Psoas muscle (tissue), 8 donors: Measurements from ENCODE around the gene ACADVL. TPM values are rescaled to one million over a fixed set of nuclear protein-coding genes. Genes with fewer than 3 reads are reported as not detected.

Source experiments
- ATAC-seq, 4 donors: fragments of 200-7000 bp; cut with Tn5 transposase; one replicate each; pipeline ENCODE4 v1.9.1; 2020; ENCODE audit warnings: moderate library complexity in 3 of 4, mild to moderate bottlenecking in 2 of 4
- DNase-seq, 2 donors: peaks; one replicate each; pipeline ENCODE4 v3.0.0-alpha.2; 2020
- H3K27ac ChIP-seq: fragments of 200-600 bp; one replicate; pipeline ENCODE4 v1.8.0; 2022
- H3K27me3 ChIP-seq, 3 donors: fragments of 200-600 bp in 1 of 3; one replicate each; pipeline versions ENCODE4 v1.6.1 to v1.8.0; 2013 to 2022; ENCODE audit warnings: low read length in 2 of 3, mild to moderate bottlenecking in 2 of 3, moderate library complexity in 1 of 3; ENCODE audit not compliant: insufficient read depth in 3 of 3
- H3K36me3 ChIP-seq, 2 donors: fragments of 200-600 bp in 1 of 2; one replicate each; pipeline versions ENCODE4 v1.6.1 to v1.8.0; 2013 to 2022; ENCODE audit warnings: low read depth in 1 of 2, mild to moderate bottlenecking in 1 of 2, moderate library complexity in 1 of 2; ENCODE audit not compliant: insufficient read depth in 1 of 2
- H3K4me1 ChIP-seq: fragments of 200-600 bp; one replicate; pipeline ENCODE4 v1.8.0; 2022
- H3K4me3 ChIP-seq: fragments of 200-600 bp; one replicate; pipeline ENCODE4 v1.8.0; 2022; ENCODE audit warnings: mild to moderate bottlenecking
- H3K9me3 ChIP-seq: fragments of 200-600 bp; one replicate; pipeline ENCODE4 v1.8.0; 2022
- CTCF ChIP-seq: fragments of 200-600 bp; IDR thresholded peaks from one replicate; pipeline ENCODE4 v1.8.0; 2022; ENCODE audit warnings: antibody characterized with exemption
- WGBS, 3 donors: extraction: QIAGEN DNeasy Blood & Tissue Kit; methylation state at CpG; one replicate each; pipeline versions ENCODE4 v1.1.6 to v1.1.7; 2013; 5-methylcytosine and 5-hydroxymethylcytosine counted together
- intact Hi-C, 2 donors: fragments of 100-400 bp; cut with DNase I; formaldehyde crosslinking; loops; one replicate each; pipeline versions ENCODE4 v1.11.0 to v1.14.2; 2022
- polyA plus RNA-seq, 3 donors: library from polyadenylated mRNA; stranded (reverse); fragments of 200-250 nt; gene quantifications; one replicate each; pipeline ENCODE4 v1.2.3, GENCODE V29; 2013
- total RNA-seq, 4 donors: library from RNA; stranded (reverse); fragmentation: NEBNext Ultra II Directional in 2 of 4; extraction: Animal tissue kit (Norgen Biotek cat#: 25700) in 2 of 4; gene quantifications; one replicate each; pipeline versions ENCODE4 v1.2.1 to v1.2.4, GENCODE V29; 2021 to 2023
- donor health status: healthy with polysubstance abuse.
- donor health status: DM: no; HTN: no; CAD: no; lungs with moderate emphysema.
- donor health status: Bipolar disorder and iron deficiency.
- donor health status: healthy.
- donor health status: DM: yes; HTN: yes; CAD: no.
- donor health status: DM: no; HTN: no; CAD: no.
- donor health status: DM: no; HTN: no; CAD: no.
- donor health status: DM: yes; HTN: yes; CAD: no.

ACADVL gene
- total and polyA plus RNA-seq, 7 donors = 538 to 1,310 (median 1,030) TPM

GRCh38 chr17:7208754-7209460 lies 10.8 kb upstream of the ACADVL start:
- H3K4me3 ChIP-seq = no peak overlapping the region
- H3K9me3 ChIP-seq = no peaks in the 10 kb centered on the region
- 82 to 90% (median 86%) methylated on average over 9 of the region's 9 CpGs for WGBS, 3 donors
- ATAC-seq = no peak
- no peak overlapping the region for H3K27ac ChIP-seq
- intact Hi-C loops = no loop called here
- H3K36me3 ChIP-seq = no peaks in the 10 kb centered on the region
- no peak for DNase-seq
- peaks cover 0 to 36% (median 3%) of the 10 kb centered on the region in 3 donors for H3K27me3 ChIP-seq
- peaks cover 7% of the 10 kb centered on the region for H3K4me1 ChIP-seq
- no peak for TF ChIP-seq CTCF

- 32 to 43% (median 32%) methylated on average over 15 to 37 of the region's 37 CpGs for WGBS, 3 donors
Observed at GRCh38 chr17:7211491-7212273, 8.1 kb upstream of the ACADVL start.

GRCh38 chr17:7213895-7214299 lies 5.8 kb upstream of the ACADVL start:
- peak in 2 of 4 donors; percentile 1 to 12 for ATAC-seq

More at GRCh38 chr17:7211491-7212273, 8.1 kb upstream of the ACADVL start:
- Histone ChIP-seq H3K9me3 (no peaks in the 10 kb centered on the region), H3K27me3 (peaks cover 0 to 22% (median 3%) of the 10 kb centered on the region in 3 donors), H3K27ac (no peak overlapping the region), H3K4me1 (peaks cover 4% of the 10 kb centered on the region), H3K36me3 (no peaks in the 10 kb centered on the region), H3K4me3 (no peak overlapping the region)
- no peak for ATAC-seq
- intact Hi-C loops = no loop called here
- TF ChIP-seq CTCF = no peak
- DNase-seq = peak; percentile 10 to 27

More at GRCh38 chr17:7213895-7214299, 5.8 kb upstream of the ACADVL start:
- H3K9me3 ChIP-seq = no peaks in the 10 kb centered on the region
- peaks cover 4% of the 10 kb centered on the region for H3K4me1 ChIP-seq
- H3K36me3 ChIP-seq = no peaks in the 10 kb centered on the region
- peak overlapping the region; percentile 71 for H3K4me3 ChIP-seq
- no peak overlapping the region for H3K27ac ChIP-seq
- intact Hi-C loops = no loop called here
- 2 to 5% (median 3%) methylated on average over 15 of the region's 15 CpGs for WGBS, 3 donors
- peaks cover 0 to 22% (median 1%) of the 10 kb centered on the region in 3 donors for H3K27me3 ChIP-seq
- peak; percentile 23 for TF ChIP-seq CTCF
- peak in 1 of 2 donors; percentile 86 for DNase-seq
